Measurements from ENCODE around the gene OR51B4. TPM values are rescaled to one million over a fixed set of nuclear protein-coding genes. Genes with fewer than 3 reads are reported as not detected.
"Not testable (repeated sequence)": the region's sequence is repeated elsewhere in the genome, so short reads cannot be mapped to it uniquely, and the experiment has no call there.

OR51B4 gene
- total RNA-seq (2014; rRNA removed; shearing (Covaris generic); ENCODE audit: low replicate concordance) = not detected in 2 replicates

GRCh38 chr11:5301846-5302245 lies at the start of gene OR51B4:
TSS of gene OR51B4 (minus strand) at chr11:5301946. CDS start at chr11:5301946, 0 bp downstream.
- H3K36me3 ChIP-seq (ENCODE audit: insufficient read depth, low read length) = no peaks in the 10 kb centered on the region
- no peak within 1 kb of the TSS for H2AFZ ChIP-seq (ENCODE audit: low read length)
- H3K9me2 ChIP-seq (replicated peaks; ENCODE audit: insufficient read depth, low read length) = no peaks in the 10 kb centered on the region
- H3K9me3 ChIP-seq (ENCODE audit: low read length) = no peaks in the 10 kb centered on the region
- no peak within 1 kb of the TSS for H3K4me2 ChIP-seq (ENCODE audit: low read depth, low read length, poor library complexity, severe bottlenecking)
- no peak within 1 kb of the TSS for H3K27ac ChIP-seq (ENCODE audit: low read length)
- H3K27me3 ChIP-seq (ENCODE audit: low read length) = no peaks in the 10 kb centered on the region
- no peak for DNase-seq
- no peaks in the 10 kb centered on the region for H4K20me1 ChIP-seq (ENCODE audit: insufficient read depth, low read depth, low read length)
- H3K79me2 ChIP-seq (ENCODE audit: low read length) = no peaks in the 10 kb centered on the region
- no peak within 1 kb of the TSS for H3K4me3 ChIP-seq (ENCODE audit: low read length)
- no peak within 1 kb of the TSS for H3K9ac ChIP-seq (ENCODE audit: low read length)
- no peaks in the 10 kb centered on the region for H3K4me1 ChIP-seq (ENCODE audit: low read length)

GRCh38 chr11:5351208-5351607 lies 49.5 kb upstream of the OR51B4 start, which contains the start of gene OR51B6:
TSS of gene OR51B6 (plus strand) at chr11:5351508. CDS start at chr11:5351508, 0 bp downstream.
- Histone ChIP-seq H3K9me2 (replicated peaks; ENCODE audit: insufficient read depth, low read length) (no peaks in the 10 kb centered on the region), H4K20me1 (ENCODE audit: insufficient read depth, low read depth, low read length) (no peaks in the 10 kb centered on the region), H3K27me3 (ENCODE audit: low read length) (no peaks in the 10 kb centered on the region), H3K9me3 (ENCODE audit: low read length) (no peaks in the 10 kb centered on the region), H3K9ac (ENCODE audit: low read length) (no peak within 1 kb of the TSS), H3K36me3 (ENCODE audit: insufficient read depth, low read length) (no peaks in the 10 kb centered on the region), H2AFZ (ENCODE audit: low read length) (no peak within 1 kb of the TSS), H3K4me3 (ENCODE audit: low read length) (no peak within 1 kb of the TSS), H3K4me1 (ENCODE audit: low read length) (no peaks in the 10 kb centered on the region), H3K79me2 (ENCODE audit: low read length) (no peaks in the 10 kb centered on the region), H3K4me2 (ENCODE audit: low read depth, low read length, poor library complexity, severe bottlenecking) (no peak within 1 kb of the TSS), H3K27ac (ENCODE audit: low read length) (no peak within 1 kb of the TSS)
- no peak for DNase-seq

- Histone ChIP-seq H3K27me3 (ENCODE audit: low read length) (no peaks in the 10 kb centered on the region), H4K20me1 (ENCODE audit: insufficient read depth, low read depth, low read length) (no peaks in the 10 kb centered on the region), H3K27ac (ENCODE audit: low read length) (no peak overlapping the region), H3K9ac (ENCODE audit: low read length) (no peak overlapping the region), H3K4me3 (ENCODE audit: low read length) (no peak overlapping the region), H3K9me2 (replicated peaks; ENCODE audit: insufficient read depth, low read length) (no peaks in the 10 kb centered on the region), H3K36me3 (ENCODE audit: insufficient read depth, low read length) (no peaks in the 10 kb centered on the region), H2AFZ (ENCODE audit: low read length) (no peak overlapping the region), H3K9me3 (ENCODE audit: low read length) (no peaks in the 10 kb centered on the region), H3K79me2 (ENCODE audit: low read length) (no peaks in the 10 kb centered on the region), H3K4me2 (ENCODE audit: low read depth, low read length, poor library complexity, severe bottlenecking) (no peak overlapping the region), H3K4me1 (ENCODE audit: low read length) (no peaks in the 10 kb centered on the region)
- DNase-seq = no peak
These were observed 47.8 kb upstream of the OR51B4 start for GRCh38 chr11:5349550-5349949.

- H3K79me2 ChIP-seq (ENCODE audit: low read length) = no peaks in the 10 kb centered on the region
- no peaks in the 10 kb centered on the region for H3K9me2 ChIP-seq (replicated peaks; ENCODE audit: insufficient read depth, low read length)
- H2AFZ ChIP-seq (ENCODE audit: low read length) = no peak overlapping the region
- H3K4me1 ChIP-seq (ENCODE audit: low read length) = no peaks in the 10 kb centered on the region
- no peak for DNase-seq
- H4K20me1 ChIP-seq (ENCODE audit: insufficient read depth, low read depth, low read length) = no peaks in the 10 kb centered on the region
- H3K9ac ChIP-seq (ENCODE audit: low read length) = no peak overlapping the region
- no peak overlapping the region for H3K27ac ChIP-seq (ENCODE audit: low read length)
- no peaks in the 10 kb centered on the region for H3K9me3 ChIP-seq (ENCODE audit: low read length)
- no peak overlapping the region for H3K4me3 ChIP-seq (ENCODE audit: low read length)
- no peaks in the 10 kb centered on the region for H3K36me3 ChIP-seq (ENCODE audit: insufficient read depth, low read length)
- no peaks in the 10 kb centered on the region for H3K27me3 ChIP-seq (ENCODE audit: low read length)
- no peak overlapping the region for H3K4me2 ChIP-seq (ENCODE audit: low read depth, low read length, poor library complexity, severe bottlenecking)
These were observed 46.9 kb upstream of the OR51B4 start for GRCh38 chr11:5348551-5349194.

- Histone ChIP-seq H3K9me3 (ENCODE audit: low read length) (no peaks in the 10 kb centered on the region), H3K9me2 (replicated peaks; ENCODE audit: insufficient read depth, low read length) (no peaks in the 10 kb centered on the region), H3K79me2 (ENCODE audit: low read length) (no peaks in the 10 kb centered on the region), H3K9ac (ENCODE audit: low read length) (no peak overlapping the region), H3K27me3 (ENCODE audit: low read length) (no peaks in the 10 kb centered on the region), H3K36me3 (ENCODE audit: insufficient read depth, low read length) (no peaks in the 10 kb centered on the region), H2AFZ (ENCODE audit: low read length) (no peak overlapping the region), H3K4me2 (ENCODE audit: low read depth, low read length, poor library complexity, severe bottlenecking) (no peak overlapping the region), H4K20me1 (ENCODE audit: insufficient read depth, low read depth, low read length) (no peaks in the 10 kb centered on the region), H3K4me3 (ENCODE audit: low read length) (no peak overlapping the region), H3K27ac (ENCODE audit: low read length) (no peak overlapping the region), H3K4me1 (ENCODE audit: low read length) (no peaks in the 10 kb centered on the region)
- no peak for DNase-seq
These were observed 44.1 kb upstream of the OR51B4 start for GRCh38 chr11:5345831-5346230.

- H3K9ac ChIP-seq (ENCODE audit: low read length) = no peak within 1 kb of the TSS
- no peaks in the 10 kb centered on the region for H3K9me3 ChIP-seq (ENCODE audit: low read length)
- no peak within 1 kb of the TSS for H3K4me3 ChIP-seq (ENCODE audit: low read length)
These were observed 42.0 kb upstream of the OR51B4 start, which contains the start of gene OR51B5 for GRCh38 chr11:5343474-5344335. TSS of gene OR51B5 (minus strand) at chr11:5343524. CDS start at chr11:5343524, 0 bp downstream.

GRCh38 chr11:5339771-5340322 lies 38.1 kb upstream of the OR51B4 start:
- no peaks in the 10 kb centered on the region for H3K4me1 ChIP-seq (ENCODE audit: low read length)

More at GRCh38 chr11:5343474-5344335, 42.0 kb upstream of the OR51B4 start, which contains the start of gene OR51B5:
- no peak within 1 kb of the TSS for H3K4me2 ChIP-seq (ENCODE audit: low read depth, low read length, poor library complexity, severe bottlenecking)
- H3K79me2 ChIP-seq (ENCODE audit: low read length) = no peaks in the 10 kb centered on the region
- H3K36me3 ChIP-seq (ENCODE audit: insufficient read depth, low read length) = no peaks in the 10 kb centered on the region
- no peaks in the 10 kb centered on the region for H3K4me1 ChIP-seq (ENCODE audit: low read length)
- no peak for DNase-seq
- no peaks in the 10 kb centered on the region for H3K9me2 ChIP-seq (replicated peaks; ENCODE audit: insufficient read depth, low read length)
- no peaks in the 10 kb centered on the region for H3K27me3 ChIP-seq (ENCODE audit: low read length)
- H3K27ac ChIP-seq (ENCODE audit: low read length) = no peak within 1 kb of the TSS
- no peak within 1 kb of the TSS for H2AFZ ChIP-seq (ENCODE audit: low read length)
- H4K20me1 ChIP-seq (ENCODE audit: insufficient read depth, low read depth, low read length) = no peaks in the 10 kb centered on the region

GRCh38 chr11:5337253-5337652 lies 35.5 kb upstream of the OR51B4 start:
- not testable (repeated sequence) for H3K4me2 ChIP-seq (ENCODE audit: low read depth, low read length, poor library complexity, severe bottlenecking); H3K9me3 ChIP-seq (ENCODE audit: low read length); H3K9ac ChIP-seq (ENCODE audit: low read length); H3K4me1 ChIP-seq (ENCODE audit: low read length); H4K20me1 ChIP-seq (ENCODE audit: insufficient read depth, low read depth, low read length); H3K36me3 ChIP-seq (ENCODE audit: insufficient read depth, low read length); H3K27ac ChIP-seq (ENCODE audit: low read length); H3K4me3 ChIP-seq (ENCODE audit: low read length); H2AFZ ChIP-seq (ENCODE audit: low read length); DNase-seq; H3K27me3 ChIP-seq (ENCODE audit: low read length); H3K79me2 ChIP-seq (ENCODE audit: low read length); H3K9me2 ChIP-seq (replicated peaks; ENCODE audit: insufficient read depth, low read length)

More at GRCh38 chr11:5339771-5340322, 38.1 kb upstream of the OR51B4 start:
- Histone ChIP-seq H3K9me2 (replicated peaks; ENCODE audit: insufficient read depth, low read length) (no peaks in the 10 kb centered on the region), H3K4me3 (ENCODE audit: low read length) (no peak overlapping the region), H3K27me3 (ENCODE audit: low read length) (no peaks in the 10 kb centered on the region), H3K9me3 (ENCODE audit: low read length) (no peaks in the 10 kb centered on the region), H3K27ac (ENCODE audit: low read length) (no peak overlapping the region), H3K36me3 (ENCODE audit: insufficient read depth, low read length) (no peaks in the 10 kb centered on the region), H3K9ac (ENCODE audit: low read length) (no peak overlapping the region), H2AFZ (ENCODE audit: low read length) (no peak overlapping the region), H3K79me2 (ENCODE audit: low read length) (no peaks in the 10 kb centered on the region), H4K20me1 (ENCODE audit: insufficient read depth, low read depth, low read length) (no peaks in the 10 kb centered on the region), H3K4me2 (ENCODE audit: low read depth, low read length, poor library complexity, severe bottlenecking) (no peak overlapping the region)
- no peak for DNase-seq

Data from Karpas-422 (cell line).